Mesenchymal stem cell (in vitro differentiated cells and primary cell): Measurements from ENCODE around the gene NR2F1-AS1.
A peak's percentile ranks its signal among the peaks of the same experiment; 100 is the strongest.

Experiments used
- DNase-seq: peaks from one replicate; pipeline ENCODE4 v3.0.0-alpha.2; 2013
- H2AFZ ChIP-seq: one replicate; pipeline ENCODE4 v1.6.1; 2013; ENCODE audit warnings: low read depth, mild to moderate bottlenecking, control low read depth, inconsistent platforms, low read length, moderate library complexity
- H2AK5ac ChIP-seq: 2 replicates; pipeline ENCODE4 v1.6.1; 2013; ENCODE audit warnings: low read length, moderate library complexity, mild to moderate bottlenecking, inconsistent platforms; ENCODE audit not compliant: severe bottlenecking
- H2BK120ac ChIP-seq: one replicate; pipeline ENCODE4 v1.6.1; 2013; ENCODE audit warnings: low read depth, mild to moderate bottlenecking, inconsistent platforms, low read length, moderate library complexity
- H2BK12ac ChIP-seq, 2 experiments: one replicate each; pipeline ENCODE4 v1.6.1; 2013; ENCODE audit warnings: inconsistent platforms in 2 of 2, low read length in 2 of 2, mild to moderate bottlenecking in 2 of 2, moderate library complexity in 2 of 2, control low read depth in 1 of 2
- H2BK15ac ChIP-seq: one replicate; pipeline ENCODE4 v1.6.1; 2013; ENCODE audit warnings: mild to moderate bottlenecking, low read depth, inconsistent platforms; ENCODE audit not compliant: poor library complexity, severe bottlenecking
- H2BK5ac ChIP-seq: 2 replicates; pipeline ENCODE4 v1.6.1; 2013; ENCODE audit warnings: low read depth, mild to moderate bottlenecking, low read length, control low read depth, inconsistent platforms; ENCODE audit not compliant: poor library complexity, severe bottlenecking
- H3K14ac ChIP-seq, 2 experiments: one replicate each; pipeline ENCODE4 v1.6.1; 2013; ENCODE audit warnings: inconsistent platforms in 2 of 2, low read length in 2 of 2, control low read depth in 1 of 2, mild to moderate bottlenecking in 1 of 2, moderate library complexity in 1 of 2
- H3K18ac ChIP-seq, 2 experiments: one replicate each; pipeline ENCODE4 v1.6.1; 2013; ENCODE audit warnings: inconsistent platforms in 2 of 2, low read length in 2 of 2, control low read depth in 1 of 2, low read depth in 1 of 2, mild to moderate bottlenecking in 1 of 2
- H3K23ac ChIP-seq, 2 experiments: one replicate each; pipeline ENCODE4 v1.6.1; 2013; ENCODE audit warnings: inconsistent platforms in 2 of 2, low read length in 2 of 2, mild to moderate bottlenecking in 2 of 2, moderate library complexity in 2 of 2, control low read depth in 1 of 2
- H3K27ac ChIP-seq: 2 replicates; pipeline ENCODE4 v1.5.1; 2013; ENCODE audit warnings: mild to moderate bottlenecking, moderate library complexity, low read length, control low read depth, inconsistent platforms; ENCODE audit not compliant: poor library complexity, severe bottlenecking
- H3K27me3 ChIP-seq, 2 experiments: 2 replicates each; pipeline versions ENCODE4 v1.6.1 to v1.7.0; 2013; ENCODE audit warnings: low read length in 2 of 2, mild to moderate bottlenecking in 2 of 2, moderate library complexity in 2 of 2, control low read depth in 1 of 2, inconsistent platforms in 1 of 2; ENCODE audit not compliant: control insufficient read depth in 1 of 2, insufficient read depth in 1 of 2
- H3K36me3 ChIP-seq, 2 experiments: 2 replicates each; pipeline versions ENCODE4 v1.6.1 to v1.7.0; 2013; ENCODE audit warnings: low read length in 2 of 2, control low read depth in 1 of 2, inconsistent platforms in 1 of 2, low read depth in 1 of 2, mild to moderate bottlenecking in 1 of 2; ENCODE audit not compliant: insufficient read depth in 2 of 2, control insufficient read depth in 1 of 2
- H3K4ac ChIP-seq, 2 experiments: one replicate each; pipeline ENCODE4 v1.6.1; 2013; ENCODE audit warnings: inconsistent platforms in 2 of 2, low read length in 2 of 2, mild to moderate bottlenecking in 2 of 2, moderate library complexity in 2 of 2, control low read depth in 1 of 2, low read depth in 1 of 2
- H3K4me1 ChIP-seq: 2 replicates; pipeline ENCODE4 v1.6.1; 2013; ENCODE audit warnings: low read depth, low read length, control low read depth; ENCODE audit not compliant: control insufficient read depth, insufficient read depth
- H3K4me2 ChIP-seq: 2 replicates; pipeline ENCODE4 v1.6.1; 2013; ENCODE audit warnings: low read length, mild to moderate bottlenecking, inconsistent platforms; ENCODE audit not compliant: poor library complexity, severe bottlenecking
- H3K4me3 ChIP-seq, 2 experiments: 2 replicates each; pipeline versions ENCODE4 v1.5.1 to v1.7.0; 2013; ENCODE audit warnings: low read length in 2 of 2, mild to moderate bottlenecking in 2 of 2, control low read depth in 1 of 2, low read depth in 1 of 2; ENCODE audit not compliant: insufficient read depth in 1 of 2
- H3K79me1 ChIP-seq: replicated peaks from 2 replicates; pipeline ENCODE4 v1.6.1; 2013; ENCODE audit warnings: mild to moderate bottlenecking, control low read depth, low read length, inconsistent platforms; ENCODE audit not compliant: poor library complexity, severe bottlenecking
- H3K9ac ChIP-seq: 2 replicates; pipeline ENCODE4 v1.7.0; 2013; ENCODE audit warnings: mild to moderate bottlenecking, low read length, moderate library complexity
- H3K9me3 ChIP-seq: 2 replicates; pipeline ENCODE4 v1.7.0; 2013; ENCODE audit warnings: mild to moderate bottlenecking, low read length; ENCODE audit not compliant: control insufficient read depth
- H4K8ac ChIP-seq: one replicate; pipeline ENCODE4 v1.6.1; 2013; ENCODE audit warnings: inconsistent platforms, mild to moderate bottlenecking, low read length, moderate library complexity
- H4K91ac ChIP-seq: one replicate; pipeline ENCODE4 v1.6.1; 2013; ENCODE audit warnings: mild to moderate bottlenecking, low read length, inconsistent platforms
- WGBS: methylation state at CpG from one replicate; pipeline ENCODE4 v1.1.7; 2013; ENCODE audit warnings: mixed read lengths; 5-methylcytosine and 5-hydroxymethylcytosine counted together

The NR2F1-AS1 gene

GRCh38 chr5:93454896-93455295 lies 126.1 kb downstream of the NR2F1-AS1 start:
- H3K23ac ChIP-seq = no peak overlapping the region
- no peak overlapping the region for H3K4me3 ChIP-seq
- no peak overlapping the region for H2AK5ac ChIP-seq
- WGBS = no CpG with 5 or more reads among the region's 1 CpG
- H2AFZ ChIP-seq = no peak overlapping the region
- no peak overlapping the region for H3K18ac ChIP-seq
- no peak overlapping the region for H3K27ac ChIP-seq
- no peaks in the 10 kb centered on the region for H3K79me1 ChIP-seq
- H3K36me3 ChIP-seq = no peaks in the 10 kb centered on the region
- H3K9ac ChIP-seq = no peak overlapping the region
- H4K8ac ChIP-seq = no peak overlapping the region
- no peaks in the 10 kb centered on the region for H3K4me1 ChIP-seq
- no peaks in the 10 kb centered on the region for H3K9me3 ChIP-seq
- no peaks in the 10 kb centered on the region for H3K27me3 ChIP-seq
- DNase-seq = no peak
- H3K4ac ChIP-seq = no peak overlapping the region
- H4K91ac ChIP-seq = no peak overlapping the region
- no peak overlapping the region for H2BK15ac ChIP-seq
- H2BK120ac ChIP-seq = no peak overlapping the region
- H3K4me2 ChIP-seq = no peak overlapping the region
- H3K14ac ChIP-seq = no peak overlapping the region
- no peak overlapping the region for H2BK12ac ChIP-seq
- no peak overlapping the region for H2BK5ac ChIP-seq

- Histone ChIP-seq H2BK5ac (no peak overlapping the region), H3K23ac (no peak overlapping the region), H3K18ac (no peak overlapping the region), H3K9ac (peak overlapping the region; percentile 26), H2BK12ac (no peak overlapping the region), H3K4me1 (no peaks in the 10 kb centered on the region), H4K91ac (no peak overlapping the region), H3K27me3 (no peaks in the 10 kb centered on the region), H2BK120ac (no peak overlapping the region), H3K4me2 (no peak overlapping the region), H3K4ac (no peak overlapping the region), H4K8ac (no peak overlapping the region), H2AK5ac (no peak overlapping the region), H3K9me3 (no peaks in the 10 kb centered on the region), H2AFZ (no peak overlapping the region), H3K36me3 (no peaks in the 10 kb centered on the region), H3K4me3 (no peak overlapping the region), H3K27ac (no peak overlapping the region), H3K14ac (no peak overlapping the region), H2BK15ac (no peak overlapping the region), H3K79me1 (no peaks in the 10 kb centered on the region)
- DNase-seq = peak; percentile 23
These were observed 128.8 kb downstream of the NR2F1-AS1 start for GRCh38 chr5:93452255-93452654.

GRCh38 chr5:93438124-93438523 lies 142.9 kb downstream of the NR2F1-AS1 start:
- Histone ChIP-seq H2AK5ac (no peak overlapping the region), H3K27ac (no peak overlapping the region), H4K8ac (no peak overlapping the region), H3K4me3 (no peak overlapping the region), H3K23ac (no peak overlapping the region), H2BK120ac (no peak overlapping the region), H4K91ac (no peak overlapping the region), H2AFZ (no peak overlapping the region), H3K4ac (no peak overlapping the region), H3K9me3 (no peaks in the 10 kb centered on the region), H3K4me1 (no peaks in the 10 kb centered on the region), H3K4me2 (no peak overlapping the region), H3K36me3 (no peaks in the 10 kb centered on the region), H2BK12ac (no peak overlapping the region), H3K9ac (no peak overlapping the region), H3K79me1 (no peaks in the 10 kb centered on the region), H3K27me3 (no peaks in the 10 kb centered on the region), H2BK5ac (no peak overlapping the region), H3K14ac (no peak overlapping the region), H2BK15ac (no peak overlapping the region), H3K18ac (no peak overlapping the region)
- no peak for DNase-seq
- 95% methylated on average over 2 of the region's 2 CpGs for WGBS

- no peak overlapping the region for H4K8ac ChIP-seq
- no peaks in the 10 kb centered on the region for H3K4me1 ChIP-seq
- DNase-seq = no peak
These were observed 144.9 kb downstream of the NR2F1-AS1 start for GRCh38 chr5:93436083-93436482.

More at GRCh38 chr5:93436083-93436482, 144.9 kb downstream of the NR2F1-AS1 start:
- Histone ChIP-seq H3K79me1 (no peaks in the 10 kb centered on the region), H3K9me3 (no peaks in the 10 kb centered on the region), H2BK12ac (no peak overlapping the region), H2AK5ac (no peak overlapping the region), H3K18ac (no peak overlapping the region), H4K91ac (no peak overlapping the region), H2BK5ac (no peak overlapping the region), H2BK15ac (no peak overlapping the region), H2BK120ac (no peak overlapping the region), H3K4me3 (no peak overlapping the region), H3K4ac (no peak overlapping the region), H3K23ac (no peak overlapping the region), H3K14ac (no peak overlapping the region), H3K4me2 (no peak overlapping the region), H3K27ac (no peak overlapping the region), H3K36me3 (no peaks in the 10 kb centered on the region), H3K27me3 (no peaks in the 10 kb centered on the region), H2AFZ (no peak overlapping the region), H3K9ac (no peak overlapping the region)
